ENCODE data around the gene RECQL5.

GRCh38 chr17:75695141-75695829, 28.3 kb upstream of the RECQL5 start:
- TF ChIP-seq YY1 (IDR thresholded peaks at IDR 0.05; ENCODE audit: insufficient read depth, insufficient read length) (no peak), ZNF274 (IDR thresholded peaks at IDR 0.05; ENCODE audit: low read depth, low read length) (no peak)

All from NT2/D1 (cell line).